GM23248 (cell line): Measurements from ENCODE around the gene SLC13A3. TPM values are rescaled to one million over a fixed set of nuclear protein-coding genes. Genes with fewer than 3 reads are reported as not detected.

Experiments used
- DNase-seq: peaks from one replicate; pipeline ENCODE4 v3.0.0-alpha.2; 2015
- H2AFZ ChIP-seq: fragments of 200-600 bp; sonication (generic); 2 replicates; pipeline ENCODE4 v1.6.1; 2016; ENCODE audit warnings: antibody characterized with exemption
- H3F3A ChIP-seq: fragments of 200-600 bp; sonication (generic); 2 replicates; pipeline ENCODE4 v1.6.1; 2016; ENCODE audit warnings: mild to moderate bottlenecking, antibody characterized with exemption, mixed run types; ENCODE audit not compliant: insufficient read depth
- H3K27ac ChIP-seq: fragments of 200-600 bp; sonication (generic); 2 replicates; pipeline ENCODE4 v1.5.1; 2016; ENCODE audit warnings: mild to moderate bottlenecking
- H3K27me3 ChIP-seq: fragments of 200-600 bp; sonication (generic); replicated peaks from 2 replicates; pipeline ENCODE4 v1.6.1; 2016; ENCODE audit warnings: mild to moderate bottlenecking; ENCODE audit not compliant: insufficient read depth
- H3K36me3 ChIP-seq: fragments of 200-600 bp; sonication (generic); 2 replicates; pipeline ENCODE4 v1.6.1; 2016; ENCODE audit warnings: low read depth, mild to moderate bottlenecking
- H3K4me1 ChIP-seq: fragments of 200-600 bp; sonication (generic); 2 replicates; pipeline ENCODE4 v1.6.1; 2016; ENCODE audit warnings: mild to moderate bottlenecking; ENCODE audit not compliant: insufficient read depth
- H3K4me2 ChIP-seq: fragments of 200-600 bp; sonication (generic); one replicate; pipeline ENCODE4 v1.6.1; 2016; ENCODE audit warnings: mild to moderate bottlenecking; ENCODE audit not compliant: unreplicated experiment
- H3K4me3 ChIP-seq: fragments of 200-600 bp; sonication (generic); 2 replicates; pipeline ENCODE4 v1.5.1; 2016; ENCODE audit warnings: mild to moderate bottlenecking
- H3K79me2 ChIP-seq: fragments of 200-600 bp; sonication (generic); 2 replicates; pipeline ENCODE4 v1.6.1; 2016; ENCODE audit warnings: mild to moderate bottlenecking; ENCODE audit not compliant: insufficient read depth
- H3K9ac ChIP-seq: fragments of 200-600 bp; sonication (generic); 2 replicates; pipeline ENCODE4 v1.6.1; 2016; ENCODE audit warnings: mild to moderate bottlenecking
- H3K9me2 ChIP-seq: fragments of 200-600 bp; sonication (generic); 2 replicates; pipeline ENCODE4 v1.6.1; 2016; ENCODE audit warnings: mixed run types, mild to moderate bottlenecking, moderate library complexity; ENCODE audit not compliant: insufficient read depth
- H3K9me3 ChIP-seq: fragments of 200-600 bp; sonication (generic); one replicate; pipeline ENCODE4 v1.6.1; 2017; ENCODE audit warnings: low read depth
- H4K20me1 ChIP-seq: fragments of 200-600 bp; sonication (generic); 2 replicates; pipeline ENCODE4 v1.6.0; 2016; ENCODE audit not compliant: insufficient read depth
- EZH2 ChIP-seq: fragments of 200-600 bp; sonication (generic); IDR thresholded peaks from 2 replicates; pipeline ENCODE4 v1.6.1; 2018; ENCODE audit warnings: antibody characterized with exemption, mild to moderate bottlenecking; ENCODE audit not compliant: insufficient read depth, poor library complexity, severe bottlenecking
- EZH2phosphoT487 ChIP-seq: fragments of 200-600 bp; sonication (generic); IDR thresholded peaks from 2 replicates; pipeline ENCODE4 v1.6.1; 2018; ENCODE audit warnings: antibody characterized with exemption, moderate library complexity, mild to moderate bottlenecking, low read depth; ENCODE audit not compliant: insufficient read depth
- WGBS, 2 experiments: methylation state at CpG; one replicate each; pipeline ENCODE4 v1.1.6; 2015 to 2017; ENCODE audit warnings: low lambda C conversion rate in 2 of 2, low coverage in 1 of 2; ENCODE audit errors: missing lambda C conversion rate in 2 of 2; 5-methylcytosine and 5-hydroxymethylcytosine counted together
- in situ Hi-C: fragments of 300-500 bp; cut with MboI; formaldehyde crosslinking; loops from 2 replicates; pipeline ENCODE4 v1.15.0; 2020
- polyA plus RNA-seq: library from polyadenylated mRNA; unstranded; fragments of >200 nt; fragmentation: Nextera tagmentation; extraction: Ambion mirVana; gene quantifications from 2 replicates; pipeline ENCODE4 v1.2.1, GENCODE V29; 2016
- total RNA-seq: library from RNA; depleted of rRNA; stranded (reverse); fragments of >200 nt; shearing (Covaris generic); gene quantifications from 2 replicates; pipeline ENCODE4 v1.2.3, GENCODE V29; 2014

SLC13A3 gene
- total and polyA plus RNA-seq, 2 experiments from 2014 or later, result 2.4 to 4.6 TPM

GRCh38 chr20:46622165-46622564 is 29.1 kb downstream of the SLC13A3 start:
- no peak overlapping the region for H2AFZ ChIP-seq
- H4K20me1 ChIP-seq, result no peaks in the 10 kb centered on the region
- no peaks in the 10 kb centered on the region for H3K9me2 ChIP-seq
- in situ Hi-C loops, result no loop called here
- no peaks in the 10 kb centered on the region for H3K27me3 ChIP-seq
- H3K9me3 ChIP-seq, result no peaks in the 10 kb centered on the region
- no peak for DNase-seq
- no peaks in the 10 kb centered on the region for H3F3A ChIP-seq
- H3K4me1 ChIP-seq, result no peaks in the 10 kb centered on the region
- H3K36me3 ChIP-seq, result no peaks in the 10 kb centered on the region
- no peaks in the 10 kb centered on the region for H3K79me2 ChIP-seq
- WGBS, 2 experiments, result 35 to 55% methylated on average over 1 of the region's 1 CpG
- H3K4me3 ChIP-seq, result no peak overlapping the region
- H3K27ac ChIP-seq, result no peak overlapping the region
- no peak for TF ChIP-seq EZH2
- no peak for TF ChIP-seq EZH2phosphoT487
- no peak overlapping the region for H3K4me2 ChIP-seq
- no peak overlapping the region for H3K9ac ChIP-seq

- Histone ChIP-seq H3K9me3 (no peaks in the 10 kb centered on the region), H3K79me2 (no peaks in the 10 kb centered on the region), H3K9me2 (no peaks in the 10 kb centered on the region), H3K4me1 (no peaks in the 10 kb centered on the region), H3K4me2 (no peak overlapping the region), H3F3A (no peaks in the 10 kb centered on the region), H3K27me3 (no peaks in the 10 kb centered on the region), H3K36me3 (no peaks in the 10 kb centered on the region), H3K27ac (no peak overlapping the region), H3K9ac (no peak overlapping the region), H3K4me3 (no peak overlapping the region), H2AFZ (no peak overlapping the region), H4K20me1 (no peaks in the 10 kb centered on the region)
- in situ Hi-C loops, result no loop called here
- peak; percentile 47 for DNase-seq
- no peak for TF ChIP-seq EZH2phosphoT487
- no peak for TF ChIP-seq EZH2
- 51 to 53% methylated on average over 4 of the region's 4 CpGs for WGBS, 2 experiments
Observed at GRCh38 chr20:46621492-46621891, 29.8 kb downstream of the SLC13A3 start.

GRCh38 chr20:46619445-46619844 is 31.8 kb downstream of the SLC13A3 start:
- no peak for DNase-seq
- no peak overlapping the region for H3K9ac ChIP-seq
- 60 to 77% methylated on average over 2 of the region's 2 CpGs for WGBS, 2 experiments
- no peak overlapping the region for H3K4me3 ChIP-seq
- no peaks in the 10 kb centered on the region for H3K79me2 ChIP-seq
- H3K9me3 ChIP-seq, result no peaks in the 10 kb centered on the region
- no peak for TF ChIP-seq EZH2phosphoT487
- no peak for TF ChIP-seq EZH2
- H3K36me3 ChIP-seq, result no peaks in the 10 kb centered on the region
- in situ Hi-C loops, result no loop called here
- no peaks in the 10 kb centered on the region for H3K4me1 ChIP-seq
- H3K9me2 ChIP-seq, result no peaks in the 10 kb centered on the region
- H2AFZ ChIP-seq, result no peak overlapping the region
- H3K27me3 ChIP-seq, result no peaks in the 10 kb centered on the region
- no peaks in the 10 kb centered on the region for H4K20me1 ChIP-seq
- no peak overlapping the region for H3K4me2 ChIP-seq
- no peak overlapping the region for H3K27ac ChIP-seq
- H3F3A ChIP-seq, result no peaks in the 10 kb centered on the region

- in situ Hi-C loops, result no loop called here
- H3K9me3 ChIP-seq, result no peaks in the 10 kb centered on the region
- WGBS, 2 experiments, result 71 to 74% methylated on average over 7 of the region's 7 CpGs
Observed at GRCh38 chr20:46618316-46619100, 32.8 kb downstream of the SLC13A3 start.

GRCh38 chr20:46614503-46614902 is 36.8 kb downstream of the SLC13A3 start:
- in situ Hi-C loops, result no loop called here

More at GRCh38 chr20:46618316-46619100, 32.8 kb downstream of the SLC13A3 start:
- Histone ChIP-seq H3K4me2 (no peak overlapping the region), H3K27ac (no peak overlapping the region), H3K4me1 (no peaks in the 10 kb centered on the region), H2AFZ (no peak overlapping the region), H3K4me3 (no peak overlapping the region), H3F3A (no peaks in the 10 kb centered on the region), H4K20me1 (no peaks in the 10 kb centered on the region), H3K36me3 (no peaks in the 10 kb centered on the region), H3K9ac (no peak overlapping the region), H3K79me2 (no peaks in the 10 kb centered on the region), H3K27me3 (no peaks in the 10 kb centered on the region), H3K9me2 (no peaks in the 10 kb centered on the region)
- DNase-seq, result no peak
- TF ChIP-seq EZH2phosphoT487, result no peak
- TF ChIP-seq EZH2, result no peak

More at GRCh38 chr20:46614503-46614902, 36.8 kb downstream of the SLC13A3 start:
- WGBS, 2 experiments, result 93 to 100% methylated on average over 1 of the region's 1 CpG
- H3K79me2 ChIP-seq, result no peaks in the 10 kb centered on the region
- TF ChIP-seq EZH2, result no peak
- TF ChIP-seq EZH2phosphoT487, result no peak
- no peak overlapping the region for H3K4me3 ChIP-seq
- no peak overlapping the region for H3K27ac ChIP-seq
- H3K9me3 ChIP-seq, result no peaks in the 10 kb centered on the region
- H2AFZ ChIP-seq, result no peak overlapping the region
- no peaks in the 10 kb centered on the region for H3K36me3 ChIP-seq
- H3K27me3 ChIP-seq, result no peaks in the 10 kb centered on the region
- H3F3A ChIP-seq, result no peaks in the 10 kb centered on the region
- H3K4me1 ChIP-seq, result no peaks in the 10 kb centered on the region
- no peak overlapping the region for H3K9ac ChIP-seq
- H3K9me2 ChIP-seq, result no peaks in the 10 kb centered on the region
- H4K20me1 ChIP-seq, result no peaks in the 10 kb centered on the region
- no peak overlapping the region for H3K4me2 ChIP-seq
- DNase-seq, result no peak
